Right ventricle myocardium inferior (tissue), 1 donor: ENCODE measurements around the gene LTO1. TPM values are rescaled to one million over a fixed set of nuclear protein-coding genes. Genes with fewer than 3 reads are reported as not detected.
A peak's percentile ranks its signal among the peaks of the same experiment; 100 is the strongest.
"Not testable (repeated sequence)": the region's sequence is repeated elsewhere in the genome, so short reads cannot be mapped to it uniquely, and the experiment has no call there.

ENCODE experiments used
- ATAC-seq: fragments of 200-7000 bp; cut with Tn5 transposase; one replicate; pipeline ENCODE4 v1.9.1; 2020; ENCODE audit warnings: mild to moderate bottlenecking, moderate library complexity
- DNase-seq: peaks from one replicate; pipeline ENCODE4 v3.0.0; 2021; ENCODE audit errors: missing footprints
- intact Hi-C: fragments of 100-400 bp; cut with DNase I; formaldehyde crosslinking; loops from one replicate; pipeline ENCODE4 v1.11.0; 2022
- total RNA-seq: library from RNA; stranded (reverse); fragmentation: NEBNext Ultra II Directional; extraction: Animal tissue kit (Norgen Biotek cat#: 25700); gene quantifications from one replicate; pipeline ENCODE4 v1.2.1, GENCODE V29; 2021
- donor health status: DM: no; HTN: yes; CAD: no; lungs with severe emphysema.

Gene LTO1
- total RNA-seq, 1 donor from 2014 or later = 9.2 TPM

DNA sequence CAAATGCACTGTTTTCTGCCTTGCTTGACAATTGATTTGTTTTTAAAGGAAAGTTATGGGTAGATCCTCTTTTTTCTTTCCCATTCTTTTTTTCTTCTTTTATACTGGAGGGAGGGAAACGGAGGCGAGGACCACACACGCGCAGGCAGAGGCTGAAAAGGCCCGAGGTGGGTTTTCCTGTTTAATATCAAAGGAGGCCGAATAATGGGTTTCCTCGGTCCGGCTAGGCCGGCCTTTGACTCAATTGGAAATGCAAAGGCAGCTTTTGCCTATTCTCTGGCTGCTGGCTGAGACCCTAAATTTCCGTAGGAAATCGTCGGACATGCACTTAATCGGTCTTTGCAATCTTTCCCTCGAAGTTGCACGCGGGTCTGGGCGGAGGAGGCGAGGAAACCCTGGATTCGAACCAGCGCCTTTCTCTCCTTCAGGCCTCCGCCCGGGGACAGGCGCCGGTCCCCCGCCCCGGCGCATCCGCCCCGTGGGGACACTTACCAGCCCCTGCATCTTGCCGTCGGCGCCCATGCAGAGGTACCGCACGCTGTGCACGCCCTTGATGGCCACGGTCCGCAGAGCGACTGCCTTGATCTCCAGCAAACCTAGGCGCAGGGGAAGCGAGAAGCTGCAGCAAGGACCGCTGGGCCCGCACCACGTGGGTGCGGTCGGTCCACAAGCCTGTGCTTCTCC lies 27.8 kb upstream of the LTO1 start:
- intact Hi-C loops = loop anchor here (5.0 kb wide), 1 partner anchor 494 kb away; no protein-coding TSS in a partner anchor
- ATAC-seq (no peak), DNase-seq (no peak)

DNA sequence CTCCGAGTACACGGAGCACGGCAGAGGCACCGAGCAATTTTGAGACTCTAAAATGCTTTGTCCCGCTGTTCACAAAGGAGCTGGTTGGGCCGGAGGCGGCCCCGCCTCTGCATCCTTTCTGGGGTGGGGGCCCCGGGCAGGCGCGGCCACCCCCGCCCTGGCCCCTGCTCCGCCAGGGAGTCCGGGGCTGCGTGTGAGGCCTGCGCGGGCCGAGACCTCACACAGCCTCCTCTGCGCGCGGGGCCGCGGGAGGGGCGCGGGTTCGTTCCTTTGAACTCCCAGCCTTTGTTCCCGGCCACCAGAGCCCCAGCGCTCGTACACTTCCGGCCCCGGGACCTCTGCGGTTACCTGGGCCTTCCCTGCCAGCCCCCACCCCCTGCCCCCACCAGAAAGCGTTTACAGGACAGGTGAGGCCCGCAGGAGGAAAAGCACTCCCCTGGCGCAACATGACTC lies 27.1 kb upstream of the LTO1 start:
- ATAC-seq (no peak), DNase-seq (no peak)
- intact Hi-C loops = loop anchor here (5.0 kb wide), 1 partner anchor 495 kb away; no protein-coding TSS in a partner anchor

DNA sequence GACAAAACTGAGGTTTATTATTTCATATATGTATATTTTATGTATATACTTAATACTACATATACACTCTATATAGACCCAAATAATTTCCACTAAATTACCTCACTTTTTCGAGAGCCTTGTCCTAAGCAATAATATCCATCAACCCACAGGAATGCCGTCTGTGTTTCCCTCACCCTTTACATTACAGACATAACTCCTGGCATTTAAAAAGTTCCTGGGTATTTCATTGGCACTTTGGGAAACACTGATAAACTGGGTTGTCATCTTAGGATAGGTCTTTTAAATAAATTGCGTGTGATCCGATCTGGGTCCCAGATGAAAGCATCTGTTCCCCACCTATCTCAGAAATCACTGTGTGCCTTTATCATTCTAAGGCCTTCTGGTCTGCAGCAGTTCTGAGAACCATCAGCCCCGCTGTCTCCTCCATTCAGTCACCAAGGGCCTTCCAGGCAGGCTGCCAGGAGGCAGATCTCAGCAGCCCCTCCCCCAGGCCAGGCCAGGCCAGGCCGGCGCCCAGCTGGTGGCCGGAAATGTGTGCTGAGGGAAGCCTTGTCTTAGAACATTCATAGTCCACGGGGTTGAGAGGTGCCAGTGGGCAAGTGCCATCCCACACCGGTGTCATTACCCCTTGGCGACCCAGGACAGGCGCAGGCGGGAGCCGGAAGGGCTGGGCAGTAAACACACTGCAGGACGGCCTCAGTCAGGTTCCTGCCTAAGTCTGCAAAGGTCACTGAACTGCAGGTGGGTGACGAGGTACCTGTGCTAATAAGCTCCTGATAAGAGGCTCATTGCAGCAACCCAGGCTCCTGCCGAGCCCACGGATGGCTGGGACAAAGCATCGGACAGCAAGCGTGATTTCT lies 25.4 kb upstream of the LTO1 start:
- intact Hi-C loops = loop anchor here (5.0 kb wide), 1 partner anchor 497 kb away; no protein-coding TSS in a partner anchor
- DNase-seq (peak; percentile 84), ATAC-seq (peak; percentile 88)

DNA sequence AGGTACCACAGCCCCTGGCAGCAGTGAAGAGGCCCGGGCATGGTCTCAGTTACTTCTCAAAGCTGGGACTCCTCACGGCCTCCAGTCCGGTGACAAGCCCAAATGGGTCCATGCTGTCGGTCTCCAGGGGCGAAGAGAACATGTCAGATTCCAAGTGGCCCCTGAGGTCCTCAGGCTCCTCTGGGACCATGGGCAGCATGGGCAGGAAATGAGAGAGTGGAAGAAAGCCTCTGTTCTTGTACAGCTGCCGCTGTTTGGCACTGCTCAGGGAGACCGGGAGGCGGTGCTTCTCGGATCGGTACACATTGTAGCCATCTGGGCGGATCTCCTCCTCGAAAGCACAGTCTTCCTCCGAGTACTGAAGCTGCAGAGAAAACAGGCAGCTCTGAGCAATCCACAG lies 24.1 kb upstream of the LTO1 start:
- DNase-seq (no peak), ATAC-seq (no peak)
- intact Hi-C loops = no loop called here

DNA sequence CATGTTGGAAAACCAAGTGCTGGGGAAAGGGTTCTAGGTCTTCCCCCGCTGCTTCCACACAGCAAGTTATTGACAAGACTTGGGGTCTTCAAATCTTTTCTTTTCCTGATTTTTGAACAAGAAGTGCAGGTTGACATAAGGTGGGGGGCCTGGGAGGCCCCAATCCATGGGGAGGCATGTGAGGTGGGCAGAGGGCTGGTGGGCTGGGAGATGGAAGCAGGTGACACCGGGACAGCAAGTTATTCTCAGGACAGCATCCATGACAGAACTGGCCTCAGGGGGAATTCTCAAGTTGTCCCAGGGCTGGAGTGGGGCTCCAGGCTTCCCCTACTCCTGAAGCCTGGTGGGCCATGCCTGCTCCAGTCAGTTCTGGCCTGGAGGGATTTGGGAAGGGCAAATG lies 23.2 kb upstream of the LTO1 start:
- DNase-seq (no peak), ATAC-seq (no peak)
- intact Hi-C loops = no loop called here

DNA sequence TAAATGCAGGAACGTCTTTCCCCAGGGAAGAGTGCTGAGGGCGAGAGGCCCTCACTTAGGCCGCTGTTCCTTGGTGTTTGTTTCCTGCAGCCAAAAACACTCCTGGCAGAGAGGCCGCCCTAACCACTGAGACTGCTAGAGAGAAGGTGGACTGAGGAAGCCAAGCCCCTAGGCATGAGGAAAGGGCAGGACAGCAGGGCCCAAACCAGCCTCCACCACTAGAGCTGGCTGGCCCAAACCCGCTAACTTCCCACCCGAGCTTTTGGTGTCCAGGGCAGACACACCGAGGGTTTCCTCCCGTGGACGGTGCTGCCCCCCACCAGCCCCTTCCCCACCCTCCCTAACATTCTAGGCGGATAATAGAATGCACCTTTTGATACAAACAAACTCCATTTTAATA lies 22.7 kb upstream of the LTO1 start:
- intact Hi-C loops = no loop called here
- ATAC-seq = no peak
- DNase-seq = no peak

DNA sequence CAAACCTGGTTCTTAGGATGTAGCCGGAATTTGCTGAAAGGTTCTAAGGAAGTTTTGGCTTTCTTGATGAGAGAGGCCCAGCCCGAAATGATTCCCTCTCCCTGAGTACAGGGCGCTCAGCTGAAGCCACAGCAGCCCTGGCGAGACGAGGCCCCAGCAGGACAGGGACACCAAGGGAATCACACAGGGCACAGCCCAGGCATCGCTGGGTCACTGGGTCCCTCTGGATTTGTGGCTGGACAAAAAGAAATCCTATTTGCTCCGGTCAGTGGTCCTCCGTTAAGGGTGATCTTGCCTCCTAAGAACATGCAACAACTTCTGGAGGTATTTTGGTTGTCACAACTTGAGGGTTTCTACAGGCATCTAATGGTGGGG lies 22.3 kb upstream of the LTO1 start:
- no peak for DNase-seq
- intact Hi-C loops = no loop called here
- no peak for ATAC-seq

DNA sequence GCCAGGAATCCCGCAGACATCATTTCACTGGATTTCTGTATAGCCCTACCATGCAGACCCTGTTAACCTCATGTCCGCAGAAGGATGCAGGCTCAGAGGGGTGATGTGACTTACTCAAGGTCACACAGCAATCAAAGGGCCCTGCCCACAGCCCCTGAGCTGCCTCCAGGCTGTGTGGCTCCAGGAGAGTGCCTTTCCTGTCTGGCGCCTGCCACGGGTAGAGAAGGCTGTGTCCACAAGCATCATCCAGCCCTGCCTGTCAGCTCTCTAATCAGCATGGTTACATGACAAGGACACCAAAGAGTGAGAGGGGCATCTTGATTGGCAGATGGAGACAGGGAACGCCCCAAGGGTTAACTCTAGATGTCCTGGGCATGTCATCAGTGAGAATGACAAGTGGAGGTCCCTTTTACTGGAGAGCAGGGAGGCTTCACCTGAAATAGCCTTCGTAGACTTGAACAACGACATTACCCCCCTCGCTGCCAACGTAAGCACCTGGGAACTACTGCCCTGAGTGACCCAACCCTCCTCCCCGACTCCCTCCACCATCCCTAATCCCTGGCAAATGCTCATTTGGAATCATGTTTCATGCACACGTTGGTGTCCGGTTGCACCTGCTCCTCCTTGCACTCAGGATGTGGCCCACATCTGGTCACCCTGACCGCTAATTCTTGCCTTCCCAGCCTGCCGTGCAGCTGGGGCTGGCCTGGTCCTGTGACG lies 21.8 kb upstream of the LTO1 start:
- no peak for ATAC-seq
- intact Hi-C loops = no loop called here
- no peak for DNase-seq

DNA sequence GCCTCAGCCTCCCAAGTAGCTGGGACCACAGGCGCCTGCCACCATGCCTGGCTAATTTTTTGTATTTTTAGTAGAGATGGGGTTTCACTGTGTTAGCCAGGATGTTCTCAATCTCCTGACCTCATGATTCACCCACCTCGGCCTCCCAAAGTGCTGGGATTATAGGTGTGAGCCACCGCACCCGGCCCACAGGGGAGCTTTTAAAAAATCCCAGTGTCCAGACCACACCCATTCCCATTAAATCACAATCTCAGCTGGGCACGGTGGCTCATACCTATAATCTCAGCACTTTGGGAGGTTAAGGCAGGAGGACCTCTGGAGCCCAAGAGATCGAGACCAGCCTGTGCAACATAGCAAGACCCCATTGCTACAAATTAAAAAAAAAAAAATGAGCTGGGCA lies 20.8 kb upstream of the LTO1 start:
- intact Hi-C loops, ATAC-seq, DNase-seq: not testable (repeated sequence)

DNA sequence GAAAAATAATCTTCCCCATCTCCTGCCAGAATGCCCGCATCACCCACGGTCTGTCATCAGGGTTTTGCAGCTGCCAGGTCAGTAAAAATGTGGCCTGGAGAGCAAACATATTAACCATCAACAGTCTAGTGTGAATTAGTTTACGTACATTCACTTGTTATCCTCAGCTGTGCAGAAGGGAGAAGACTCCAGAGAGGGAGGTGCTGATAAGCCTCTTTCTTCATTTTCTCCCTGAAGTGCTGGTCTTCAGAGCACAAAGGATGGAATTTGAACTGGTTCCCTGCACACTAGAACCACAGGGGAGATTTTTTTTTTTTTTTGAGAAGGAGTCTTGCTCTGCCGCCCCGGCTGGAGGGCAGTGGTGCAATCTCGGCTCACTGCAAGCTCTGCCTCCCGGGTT lies 20.4 kb upstream of the LTO1 start:
- intact Hi-C loops = no loop called here
- no peak for ATAC-seq

DNA sequence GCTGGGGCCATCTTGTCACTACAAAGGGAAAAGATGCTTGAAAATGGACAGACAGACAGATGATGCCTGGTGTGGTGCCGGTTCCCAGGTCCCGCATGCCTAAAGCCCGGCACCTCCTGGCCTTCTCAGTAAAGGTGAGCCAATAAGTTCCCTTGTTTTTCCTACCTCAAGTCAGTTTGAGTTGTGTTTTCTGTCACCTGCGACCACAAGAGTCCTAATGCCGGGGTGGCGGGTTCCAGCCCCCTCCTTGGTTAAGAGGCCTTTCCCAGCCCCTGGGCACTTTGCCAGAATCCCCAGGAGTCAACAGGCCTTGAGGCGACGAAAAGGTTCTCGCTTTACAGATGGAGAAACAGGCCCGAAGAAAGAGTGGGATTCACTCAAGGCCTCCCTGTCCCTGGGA lies 19.6 kb upstream of the LTO1 start:
- DNase-seq = no peak
- intact Hi-C loops = no loop called here
- ATAC-seq = no peak

More for the DNA sequence above, 20.4 kb upstream of the LTO1 start:
- DNase-seq = no peak

DNA sequence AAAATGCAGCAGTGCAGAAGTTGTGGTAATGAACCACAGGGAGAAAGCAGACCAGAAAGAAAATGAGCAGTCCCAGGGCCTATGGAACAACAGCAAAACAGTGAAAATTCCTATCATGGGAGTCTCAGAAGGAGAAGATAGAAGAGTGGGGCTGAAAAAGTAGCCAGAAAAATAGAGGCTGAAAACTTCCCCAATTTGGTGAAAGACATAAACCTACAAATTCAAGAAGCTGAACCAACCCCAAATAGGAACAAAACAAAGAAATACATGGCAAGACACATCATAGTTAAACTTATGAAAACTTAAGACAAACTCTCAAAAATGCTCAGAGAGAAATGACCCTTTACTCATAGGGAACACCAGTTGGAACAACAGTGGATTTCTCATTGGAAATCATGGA lies 17.3 kb upstream of the LTO1 start:
- ATAC-seq = no peak
- intact Hi-C loops = no loop called here
- no peak for DNase-seq

DNA sequence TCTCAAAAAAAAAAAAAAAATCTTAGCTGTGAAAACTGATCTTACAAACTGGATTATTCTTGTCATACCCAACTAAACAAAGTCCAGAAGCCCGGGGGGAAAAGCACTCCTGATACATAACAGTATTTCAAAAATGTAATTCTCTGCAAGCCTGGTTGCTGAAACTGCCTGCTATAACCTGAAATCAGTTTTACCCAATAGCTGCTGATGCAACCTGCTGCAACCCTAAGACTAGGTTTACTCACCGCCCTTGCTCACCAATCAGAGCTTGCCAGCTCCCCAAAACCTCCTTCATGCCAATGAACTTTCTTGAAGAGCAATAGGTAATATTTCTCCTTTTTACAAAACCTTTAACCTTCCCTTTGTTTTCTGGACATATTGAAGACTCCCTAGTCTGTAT lies 16.3 kb upstream of the LTO1 start:
- intact Hi-C loops = no loop called here
- DNase-seq = no peak
- no peak for ATAC-seq

DNA sequence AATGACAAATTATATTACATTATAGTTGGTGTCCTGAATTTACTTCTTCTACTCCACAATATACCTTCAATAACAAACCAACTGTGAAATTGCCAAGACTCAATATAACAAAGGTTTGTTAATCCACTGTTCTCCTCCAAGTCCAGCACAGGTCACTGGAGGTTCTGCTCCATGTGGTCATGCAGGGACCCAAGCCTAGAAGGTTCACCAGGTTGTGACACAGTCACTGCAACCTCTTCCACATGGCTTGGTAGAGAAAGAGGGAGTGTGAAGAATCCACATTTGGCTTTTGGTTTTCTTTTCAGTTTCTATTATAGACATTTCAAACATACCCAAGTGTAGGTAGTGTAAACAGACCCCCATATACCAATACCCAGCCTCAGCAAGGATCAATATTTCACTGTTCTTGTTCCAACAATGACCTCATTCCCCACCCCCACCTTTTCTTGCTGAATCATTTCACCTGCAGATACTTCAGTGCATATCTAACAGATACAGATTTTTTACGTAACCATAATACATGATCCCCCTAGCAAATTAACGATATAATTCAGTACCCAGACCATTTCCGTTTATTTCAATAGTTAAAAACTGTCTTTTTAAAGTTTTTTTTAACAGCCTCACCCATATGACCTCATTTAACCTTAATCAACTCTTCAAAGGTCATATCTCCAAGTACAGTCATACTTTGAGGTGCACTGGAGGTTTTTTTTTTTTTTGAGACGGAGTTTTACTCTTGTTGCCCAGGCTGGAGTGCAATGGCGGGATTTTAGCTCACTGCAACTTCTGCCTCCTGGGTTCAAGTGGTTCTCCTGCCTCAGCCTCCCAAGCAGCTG lies 14.5 kb upstream of the LTO1 start:
- intact Hi-C loops = loop anchor here (5.0 to 10.0 kb wide), 2 partner anchors 115 to 503 kb away; no protein-coding TSS in a partner anchor
- DNase-seq = no peak
- ATAC-seq = no peak

DNA sequence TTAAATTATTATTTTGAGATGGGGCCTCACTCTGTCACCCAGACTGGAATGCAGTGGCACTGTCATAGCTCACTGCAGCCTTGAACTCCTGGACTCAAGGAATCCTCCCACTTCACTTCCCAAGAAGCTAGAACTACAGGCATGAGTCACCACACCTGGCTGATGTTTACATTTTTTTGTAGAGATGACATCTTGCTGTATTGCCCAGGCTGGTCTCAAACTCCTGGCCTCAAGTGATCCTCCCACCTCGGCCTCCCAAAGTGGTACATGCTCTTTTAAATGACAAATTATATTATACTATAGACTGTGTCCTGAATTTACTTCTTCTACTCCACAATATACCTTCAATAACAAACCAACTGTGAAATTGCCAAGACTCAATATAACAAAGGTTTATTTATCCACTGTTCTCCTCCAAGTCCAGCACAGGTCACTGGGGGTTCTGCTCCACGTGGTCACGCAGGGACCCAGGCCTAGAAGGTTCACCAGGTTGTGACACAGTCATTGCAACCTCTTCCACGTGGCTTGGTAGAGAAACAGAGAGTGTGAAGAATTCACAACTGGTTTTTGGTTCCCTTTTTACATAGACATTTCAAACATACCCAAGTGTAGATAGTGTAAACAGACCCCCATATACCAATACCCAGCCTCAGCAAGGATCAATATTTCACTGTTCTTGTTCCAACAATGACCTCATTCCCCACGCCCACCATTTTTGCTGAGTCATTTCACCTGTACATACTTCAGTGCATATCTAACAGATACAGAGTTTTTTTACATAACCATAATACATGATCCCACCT lies 13.0 kb upstream of the LTO1 start:
- not testable (repeated sequence) for DNase-seq, ATAC-seq
- intact Hi-C loops = loop anchor here (5.0 to 10.0 kb wide), 2 partner anchors 117 to 504 kb away; no protein-coding TSS in a partner anchor

DNA sequence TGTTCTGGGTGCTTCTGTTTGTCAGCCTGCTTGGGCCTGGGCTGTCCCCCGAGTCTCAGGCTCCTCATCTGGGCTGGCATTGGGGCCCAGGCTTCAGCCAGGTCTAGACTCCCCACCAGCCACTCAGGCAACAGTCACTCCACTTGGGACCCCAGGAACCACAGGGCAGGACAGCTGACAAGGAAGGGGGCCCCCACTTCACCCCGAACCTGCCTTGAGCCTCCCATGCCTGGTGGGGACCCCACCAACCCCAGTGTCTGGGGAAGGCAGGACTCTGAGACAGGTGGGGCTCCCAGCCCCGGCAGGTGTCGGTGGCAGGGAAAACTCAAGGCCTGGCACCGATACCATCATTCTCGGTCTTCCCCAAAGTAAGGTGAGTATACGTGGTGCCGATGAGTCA lies 11.7 kb upstream of the LTO1 start:
- intact Hi-C loops = loop anchor here (1.0 to 10.0 kb wide), 3 partner anchors 118 to 505 kb away; no protein-coding TSS in a partner anchor
- no peak for ATAC-seq

DNA sequence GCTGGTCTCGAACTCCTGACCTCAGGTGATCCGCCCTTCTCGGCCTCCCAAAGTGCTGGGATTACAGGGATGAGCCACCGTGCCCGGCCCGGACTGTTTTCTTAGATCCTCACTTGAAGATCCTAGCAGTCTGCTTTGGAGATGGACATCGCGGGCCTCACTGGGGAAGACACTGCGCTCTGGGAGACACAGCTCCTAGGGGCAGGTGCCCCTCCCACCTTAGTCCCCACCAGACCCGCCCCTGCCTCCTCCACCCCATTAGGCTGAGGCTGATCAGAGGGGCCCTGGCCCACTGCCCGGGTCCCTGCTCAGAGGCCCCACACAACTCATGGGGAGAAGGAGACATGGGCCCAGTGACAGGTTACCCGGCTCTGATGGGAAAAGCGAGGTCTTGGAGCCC lies 11.3 kb upstream of the LTO1 start:
- no peak for ATAC-seq
- intact Hi-C loops = loop anchor here (1.0 to 10.0 kb wide), 3 partner anchors 118 to 506 kb away; no protein-coding TSS in a partner anchor
- DNase-seq = no peak

More for the DNA sequence above, 11.7 kb upstream of the LTO1 start:
- no peak for DNase-seq
